Measurements from ENCODE around the gene DNAJC12.

Gene DNAJC12

DNA sequence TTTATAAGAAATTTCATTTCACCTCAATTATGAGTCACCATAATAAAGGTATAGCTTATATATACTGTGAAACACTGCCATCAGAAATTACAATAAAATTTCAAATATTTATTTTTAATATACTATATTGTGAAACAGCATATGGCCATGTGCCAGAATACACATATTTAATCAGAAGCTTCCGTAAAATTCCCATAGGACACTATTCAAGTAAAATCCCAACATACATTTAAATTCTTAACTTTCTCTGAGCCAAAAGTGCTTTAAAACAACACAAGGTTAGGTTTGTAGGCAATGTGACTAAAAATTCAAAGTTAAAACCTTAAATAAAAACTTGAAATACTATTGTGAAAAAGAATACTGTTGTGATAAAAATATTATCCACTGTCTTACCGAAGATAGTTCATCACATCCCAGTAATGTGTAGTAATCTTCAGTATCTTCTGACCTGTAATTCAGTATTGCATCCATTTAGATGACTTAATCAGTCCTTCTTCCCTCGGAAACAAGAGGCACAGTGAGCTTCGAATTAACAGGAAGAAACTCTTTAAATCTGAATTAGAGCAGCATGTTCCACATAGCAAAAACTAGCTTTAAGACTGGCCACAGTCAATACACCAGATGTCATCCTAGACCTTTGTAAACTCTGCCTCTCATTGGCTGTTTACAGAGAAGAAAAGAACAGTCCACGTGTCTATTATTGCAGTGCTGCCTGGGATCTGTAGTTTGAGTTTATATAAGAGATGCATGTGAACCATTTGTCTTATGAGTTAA is at the start of gene DNAJC12:
Gene DNAJC12, minus strand, starts transcription at position 648 of the 774 bp plus-strand sequence. Its CDS starts 177 bp downstream, at position 471.
- Histone ChIP-seq H3K9me2 (replicated peaks; ENCODE audit: control insufficient read depth, low read length) (no peaks in the 10 kb centered on the region), H3F3A (ENCODE audit: control insufficient read depth, insufficient read depth) (no peaks in the 10 kb centered on the region), H3K4me2 (ENCODE audit: low read length) (peak within 1 kb of the TSS; percentile 65), H3K36me3 (ENCODE audit: control insufficient read depth, low read length) (no peaks in the 10 kb centered on the region), H3K4me3 (ENCODE audit: low read length) (peak within 1 kb of the TSS; percentile 74), H3K4me1 (ENCODE audit: control insufficient read depth, low read length) (peaks cover 9% of the 10 kb centered on the region), H3K27me3 (ENCODE audit: control insufficient read depth, low read length) (no peaks in the 10 kb centered on the region), H4K20me1 (ENCODE audit: control insufficient read depth, insufficient read depth, low read depth, low read length) (no peaks in the 10 kb centered on the region), H3K9me3 (ENCODE audit: control insufficient read depth, insufficient read depth, low read length) (peaks cover 5% of the 10 kb centered on the region; the same call in 1 of the 2 replicates), H3K27ac (ENCODE audit: low read depth, low read length) (peak within 1 kb of the TSS; percentile 30; the same call in 1 of the 2 replicates), H3K79me2 (ENCODE audit: control insufficient read depth, low read length) (peaks cover 41% of the 10 kb centered on the region)
- TF ChIP-seq, protein P1, sequence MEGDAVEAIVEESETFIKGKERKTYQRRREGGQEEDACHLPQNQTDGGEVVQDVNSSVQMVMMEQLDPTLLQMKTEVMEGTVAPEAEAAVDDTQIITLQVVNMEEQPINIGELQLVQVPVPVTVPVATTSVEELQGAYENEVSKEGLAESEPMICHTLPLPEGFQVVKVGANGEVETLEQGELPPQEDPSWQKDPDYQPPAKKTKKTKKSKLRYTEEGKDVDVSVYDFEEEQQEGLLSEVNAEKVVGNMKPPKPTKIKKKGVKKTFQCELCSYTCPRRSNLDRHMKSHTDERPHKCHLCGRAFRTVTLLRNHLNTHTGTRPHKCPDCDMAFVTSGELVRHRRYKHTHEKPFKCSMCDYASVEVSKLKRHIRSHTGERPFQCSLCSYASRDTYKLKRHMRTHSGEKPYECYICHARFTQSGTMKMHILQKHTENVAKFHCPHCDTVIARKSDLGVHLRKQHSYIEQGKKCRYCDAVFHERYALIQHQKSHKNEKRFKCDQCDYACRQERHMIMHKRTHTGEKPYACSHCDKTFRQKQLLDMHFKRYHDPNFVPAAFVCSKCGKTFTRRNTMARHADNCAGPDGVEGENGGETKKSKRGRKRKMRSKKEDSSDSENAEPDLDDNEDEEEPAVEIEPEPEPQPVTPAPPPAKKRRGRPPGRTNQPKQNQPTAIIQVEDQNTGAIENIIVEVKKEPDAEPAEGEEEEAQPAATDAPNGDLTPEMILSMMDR (IDR thresholded peaks at IDR 0.05; ENCODE audit: low read depth, low read length, poor library complexity, severe bottlenecking) = no peak
- no peak for TF ChIP-seq EZH2phosphoT487 (IDR thresholded peaks at IDR 0.05; ENCODE audit: borderline replicate concordance, low read length)

DNA sequence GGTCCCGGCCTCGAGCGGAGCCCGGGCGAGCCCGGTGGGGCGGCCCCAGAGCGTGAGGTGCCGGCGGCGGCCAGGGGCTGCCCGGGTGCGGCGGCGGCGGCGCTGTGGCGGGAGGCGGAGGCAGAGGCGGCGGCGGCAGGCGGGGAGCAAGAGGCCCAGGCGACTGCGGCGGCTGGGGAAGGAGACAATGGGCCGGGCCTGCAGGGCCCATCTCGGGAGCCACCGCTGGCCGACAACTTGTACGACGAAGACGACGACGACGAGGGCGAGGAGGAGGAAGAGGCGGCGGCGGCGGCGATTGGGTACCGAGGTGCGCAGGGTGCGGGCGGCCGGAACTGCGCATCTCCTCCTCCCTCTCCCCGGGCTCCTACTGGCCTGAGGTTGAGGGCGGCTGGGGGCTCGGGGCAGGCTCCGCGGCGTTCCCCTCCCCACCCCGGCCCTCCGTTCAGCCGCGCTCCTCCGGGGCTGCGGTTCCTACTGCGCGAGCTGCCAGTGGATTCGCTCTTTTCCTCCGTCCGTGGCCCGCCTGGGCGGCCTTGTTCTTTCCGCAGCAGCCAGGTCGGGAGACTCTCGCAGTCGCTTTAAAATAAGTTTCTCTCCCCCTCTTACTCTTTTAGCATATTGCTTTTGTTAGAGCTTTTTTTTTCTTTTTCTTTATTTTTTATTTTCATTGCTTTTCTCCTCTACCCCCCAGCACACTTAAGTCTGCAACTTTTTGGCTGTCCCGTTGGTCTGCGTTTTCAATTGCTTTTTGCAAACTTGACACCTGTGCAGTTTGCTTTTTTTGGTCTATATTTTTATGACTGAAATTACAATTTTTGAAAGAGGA is 47.1 kb upstream of the DNAJC12 start:
- H3K4me2 ChIP-seq (ENCODE audit: low read length) = peak overlapping the region; percentile 99
- peaks cover 20% of the 10 kb centered on the region for H3K4me1 ChIP-seq (ENCODE audit: control insufficient read depth, low read length)
- peaks cover 46% of the 10 kb centered on the region for H3K36me3 ChIP-seq (ENCODE audit: control insufficient read depth, low read length)
- peak overlapping the region; percentile 76 for H3K27ac ChIP-seq (ENCODE audit: low read depth, low read length)
- TF ChIP-seq EZH2phosphoT487 (IDR thresholded peaks at IDR 0.05; ENCODE audit: borderline replicate concordance, low read length) = no peak
- TF ChIP-seq, protein P1 (IDR thresholded peaks at IDR 0.05; ENCODE audit: low read depth, low read length, poor library complexity, severe bottlenecking) = no peak
- peaks cover 53% of the 10 kb centered on the region for H3K79me2 ChIP-seq (ENCODE audit: control insufficient read depth, low read length)
- H3K4me3 ChIP-seq (ENCODE audit: low read length) = peak overlapping the region; percentile 87
- no peaks in the 10 kb centered on the region for H3K9me2 ChIP-seq (replicated peaks; ENCODE audit: control insufficient read depth, low read length)
- peaks cover 7% of the 10 kb centered on the region; the same call in 1 of the 2 replicates for H4K20me1 ChIP-seq (ENCODE audit: control insufficient read depth, insufficient read depth, low read depth, low read length)
- H3F3A ChIP-seq (ENCODE audit: control insufficient read depth, insufficient read depth) = peaks cover 17% of the 10 kb centered on the region
- no peaks in the 10 kb centered on the region for H3K27me3 ChIP-seq (ENCODE audit: control insufficient read depth, low read length)
- H3K9me3 ChIP-seq (ENCODE audit: control insufficient read depth, insufficient read depth, low read length) = no peaks in the 10 kb centered on the region

DNA sequence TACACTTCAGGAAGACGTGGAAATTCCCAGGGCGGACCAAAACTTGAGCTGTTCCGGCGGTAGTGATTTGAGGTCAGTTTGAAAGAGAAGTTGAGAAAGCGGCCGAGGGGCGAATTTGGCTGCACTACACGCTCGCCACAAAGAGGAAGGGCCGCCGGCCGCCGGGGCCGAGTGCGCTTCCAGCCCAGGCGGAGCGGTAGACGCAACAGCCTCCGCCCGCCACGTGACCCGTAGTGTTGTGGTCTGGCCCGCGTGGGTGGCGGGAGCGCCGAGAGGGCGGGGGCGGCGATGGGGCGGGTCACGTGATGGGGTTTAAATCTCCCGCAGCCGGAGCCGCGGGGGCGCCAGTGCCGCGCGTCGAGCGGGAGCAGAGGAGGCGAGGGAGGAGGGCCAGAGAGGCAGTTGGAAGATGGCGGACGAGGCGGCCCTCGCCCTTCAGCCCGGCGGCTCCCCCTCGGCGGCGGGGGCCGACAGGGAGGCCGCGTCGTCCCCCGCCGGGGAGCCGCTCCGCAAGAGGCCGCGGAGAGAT is 46.4 kb upstream of the DNAJC12 start, which contains the start of gene SIRT1:
Gene SIRT1, plus strand, starts transcription at position 344 of the 529 bp plus-strand sequence. Its CDS starts 66 bp downstream, at position 410.
- H3K9me3 ChIP-seq (ENCODE audit: control insufficient read depth, insufficient read depth, low read length) = no peaks in the 10 kb centered on the region
- H4K20me1 ChIP-seq (ENCODE audit: control insufficient read depth, insufficient read depth, low read depth, low read length) = peaks cover 7% of the 10 kb centered on the region; the same call in 1 of the 2 replicates
- H3K36me3 ChIP-seq (ENCODE audit: control insufficient read depth, low read length) = peaks cover 39% of the 10 kb centered on the region
- H3K4me3 ChIP-seq (ENCODE audit: low read length) = peak within 1 kb of the TSS; percentile 87
- peak within 1 kb of the TSS; percentile 99 for H3K4me2 ChIP-seq (ENCODE audit: low read length)
- H3K27me3 ChIP-seq (ENCODE audit: control insufficient read depth, low read length) = no peaks in the 10 kb centered on the region
- TF ChIP-seq, protein P1 (IDR thresholded peaks at IDR 0.05; ENCODE audit: low read depth, low read length, poor library complexity, severe bottlenecking) = no peak
- TF ChIP-seq EZH2phosphoT487 (IDR thresholded peaks at IDR 0.05; ENCODE audit: borderline replicate concordance, low read length) = no peak
- H3K9me2 ChIP-seq (replicated peaks; ENCODE audit: control insufficient read depth, low read length) = no peaks in the 10 kb centered on the region
- H3K79me2 ChIP-seq (ENCODE audit: control insufficient read depth, low read length) = peaks cover 46% of the 10 kb centered on the region
- H3K4me1 ChIP-seq (ENCODE audit: control insufficient read depth, low read length) = peaks cover 20% of the 10 kb centered on the region
- H3K27ac ChIP-seq (ENCODE audit: low read depth, low read length) = peak within 1 kb of the TSS; percentile 76
- peaks cover 17% of the 10 kb centered on the region for H3F3A ChIP-seq (ENCODE audit: control insufficient read depth, insufficient read depth)

Measured in DOHH2 (cell line).